Stimulated activated CD4-positive, alpha-beta T cell treated with anti-CD3 and anti-CD28 coated beads, Interleukin-4, amount 100 ng/mL, for 24 hours (primary cell): Measurements from ENCODE around the gene TRAK2.
"Not testable (repeated sequence)": the region's sequence is repeated elsewhere in the genome, so short reads cannot be mapped to it uniquely, and the experiment has no call there.

Source experiments
- DNase-seq: peaks from one replicate; pipeline ENCODE4 v3.0.0-alpha.2; 2020

TRAK2 gene

GRCh38 chr2:201448061-201448460 is 3.2 kb downstream of the TRAK2 start:
- DNase-seq: no peak

GRCh38 chr2:201447086-201447485 is 4.2 kb downstream of the TRAK2 start:
- DNase-seq: no peak

GRCh38 chr2:201444746-201445465 is 6.4 kb downstream of the TRAK2 start:
- DNase-seq: no peak

GRCh38 chr2:201441409-201441808 is 9.8 kb downstream of the TRAK2 start:
- no peak for DNase-seq

GRCh38 chr2:201440182-201440581 is 11.1 kb downstream of the TRAK2 start:
- DNase-seq: no peak

GRCh38 chr2:201439336-201439922 is 11.8 kb downstream of the TRAK2 start:
- not testable (repeated sequence) for DNase-seq

GRCh38 chr2:201436141-201436540 is 15.1 kb downstream of the TRAK2 start:
- DNase-seq: no peak

GRCh38 chr2:201433394-201433995 is 17.8 kb downstream of the TRAK2 start:
- no peak for DNase-seq

- DNase-seq: no peak
Measured at GRCh38 chr2:201432621-201433393, 18.5 kb downstream of the TRAK2 start.

GRCh38 chr2:201432038-201432620 is 19.1 kb downstream of the TRAK2 start:
- no peak for DNase-seq

GRCh38 chr2:201430839-201431238 is 20.4 kb downstream of the TRAK2 start:
- DNase-seq: no peak

- DNase-seq: not testable (repeated sequence)
Measured at GRCh38 chr2:201430322-201430721, 20.9 kb downstream of the TRAK2 start.

- DNase-seq: not testable (repeated sequence)
Measured at GRCh38 chr2:201429835-201430234, 21.4 kb downstream of the TRAK2 start.

- DNase-seq: not testable (repeated sequence)
Measured at GRCh38 chr2:201428366-201428765, 22.9 kb downstream of the TRAK2 start.

GRCh38 chr2:201425952-201426351 is 25.3 kb downstream of the TRAK2 start:
- DNase-seq: no peak

- DNase-seq: no peak
Measured at GRCh38 chr2:201420442-201421113, 30.7 kb downstream of the TRAK2 start.

GRCh38 chr2:201419986-201420385 is 31.3 kb downstream of the TRAK2 start:
- DNase-seq: no peak

GRCh38 chr2:201419057-201419635 is 32.1 kb downstream of the TRAK2 start:
- no peak for DNase-seq

GRCh38 chr2:201415149-201415548 is 36.1 kb downstream of the TRAK2 start:
- no peak for DNase-seq

GRCh38 chr2:201414099-201415023 is 36.9 kb downstream of the TRAK2 start:
- no peak for DNase-seq

- no peak for DNase-seq
Measured at GRCh38 chr2:201413552-201413951, 37.7 kb downstream of the TRAK2 start.
